ENCODE measurements around the gene ST8SIA2. TPM values are rescaled to one million over a fixed set of nuclear protein-coding genes. Genes with fewer than 3 reads are reported as not detected.

The ST8SIA2 gene
- polyA plus RNA-seq, 1 donor from 2014 or later, result 24.0 TPM

DNA sequence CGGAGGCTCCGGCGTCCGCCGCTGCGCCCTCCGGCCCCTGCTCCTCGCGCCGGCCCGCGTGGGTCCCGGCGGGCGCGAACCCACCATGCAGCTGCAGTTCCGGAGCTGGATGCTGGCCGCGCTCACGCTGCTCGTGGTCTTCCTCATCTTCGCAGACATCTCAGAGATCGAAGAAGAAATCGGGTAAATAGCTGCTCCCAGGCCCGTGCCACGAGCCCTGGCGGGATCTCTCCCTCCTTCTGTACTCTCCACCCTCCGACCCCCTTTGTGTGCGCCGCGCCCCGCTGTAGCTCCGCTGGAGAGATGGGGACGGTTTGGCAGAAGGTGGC is 263 bp downstream of the ST8SIA2 start:
- H3K79me2 ChIP-seq (replicated peaks; ENCODE audit: insufficient read depth, low read length), result peaks cover 69% of the 10 kb centered on the region
- H3K9ac ChIP-seq (ENCODE audit: low read length), result peak overlapping the region; percentile 99
- H3F3A ChIP-seq (ENCODE audit: insufficient read depth, low read length, poor library complexity, severe bottlenecking), result no peaks in the 10 kb centered on the region
- no peaks in the 10 kb centered on the region for H3K9me3 ChIP-seq (ENCODE audit: low read length)
- no peaks in the 10 kb centered on the region for H4K20me1 ChIP-seq (ENCODE audit: insufficient read depth)
- H2AFZ ChIP-seq (ENCODE audit: low read depth, low read length), result peak overlapping the region; percentile 56
- peak; percentile 71 for TF ChIP-seq TAF1 (IDR thresholded peaks at IDR 0.05; ENCODE audit: low read depth)
- TF ChIP-seq, protein P1, sequence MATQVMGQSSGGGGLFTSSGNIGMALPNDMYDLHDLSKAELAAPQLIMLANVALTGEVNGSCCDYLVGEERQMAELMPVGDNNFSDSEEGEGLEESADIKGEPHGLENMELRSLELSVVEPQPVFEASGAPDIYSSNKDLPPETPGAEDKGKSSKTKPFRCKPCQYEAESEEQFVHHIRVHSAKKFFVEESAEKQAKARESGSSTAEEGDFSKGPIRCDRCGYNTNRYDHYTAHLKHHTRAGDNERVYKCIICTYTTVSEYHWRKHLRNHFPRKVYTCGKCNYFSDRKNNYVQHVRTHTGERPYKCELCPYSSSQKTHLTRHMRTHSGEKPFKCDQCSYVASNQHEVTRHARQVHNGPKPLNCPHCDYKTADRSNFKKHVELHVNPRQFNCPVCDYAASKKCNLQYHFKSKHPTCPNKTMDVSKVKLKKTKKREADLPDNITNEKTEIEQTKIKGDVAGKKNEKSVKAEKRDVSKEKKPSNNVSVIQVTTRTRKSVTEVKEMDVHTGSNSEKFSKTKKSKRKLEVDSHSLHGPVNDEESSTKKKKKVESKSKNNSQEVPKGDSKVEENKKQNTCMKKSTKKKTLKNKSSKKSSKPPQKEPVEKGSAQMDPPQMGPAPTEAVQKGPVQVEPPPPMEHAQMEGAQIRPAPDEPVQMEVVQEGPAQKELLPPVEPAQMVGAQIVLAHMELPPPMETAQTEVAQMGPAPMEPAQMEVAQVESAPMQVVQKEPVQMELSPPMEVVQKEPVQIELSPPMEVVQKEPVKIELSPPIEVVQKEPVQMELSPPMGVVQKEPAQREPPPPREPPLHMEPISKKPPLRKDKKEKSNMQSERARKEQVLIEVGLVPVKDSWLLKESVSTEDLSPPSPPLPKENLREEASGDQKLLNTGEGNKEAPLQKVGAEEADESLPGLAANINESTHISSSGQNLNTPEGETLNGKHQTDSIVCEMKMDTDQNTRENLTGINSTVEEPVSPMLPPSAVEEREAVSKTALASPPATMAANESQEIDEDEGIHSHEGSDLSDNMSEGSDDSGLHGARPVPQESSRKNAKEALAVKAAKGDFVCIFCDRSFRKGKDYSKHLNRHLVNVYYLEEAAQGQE (IDR thresholded peaks at IDR 0.05; ENCODE audit: borderline replicate concordance), result no peak
- no peak overlapping the region for H3K4me2 ChIP-seq (ENCODE audit: low read length)
- peak overlapping the region; percentile 98 for H3K4me3 ChIP-seq (ENCODE audit: low read length)
- H3K9me2 ChIP-seq (ENCODE audit: insufficient read depth, low read length), result no peaks in the 10 kb centered on the region
- H3K27ac ChIP-seq (ENCODE audit: low read length), result peak overlapping the region; percentile 98
- no peaks in the 10 kb centered on the region for H3K36me3 ChIP-seq (ENCODE audit: insufficient read depth, low read length)
- H3K27me3 ChIP-seq (ENCODE audit: insufficient read depth, low read depth, low read length), result no peaks in the 10 kb centered on the region

DNA sequence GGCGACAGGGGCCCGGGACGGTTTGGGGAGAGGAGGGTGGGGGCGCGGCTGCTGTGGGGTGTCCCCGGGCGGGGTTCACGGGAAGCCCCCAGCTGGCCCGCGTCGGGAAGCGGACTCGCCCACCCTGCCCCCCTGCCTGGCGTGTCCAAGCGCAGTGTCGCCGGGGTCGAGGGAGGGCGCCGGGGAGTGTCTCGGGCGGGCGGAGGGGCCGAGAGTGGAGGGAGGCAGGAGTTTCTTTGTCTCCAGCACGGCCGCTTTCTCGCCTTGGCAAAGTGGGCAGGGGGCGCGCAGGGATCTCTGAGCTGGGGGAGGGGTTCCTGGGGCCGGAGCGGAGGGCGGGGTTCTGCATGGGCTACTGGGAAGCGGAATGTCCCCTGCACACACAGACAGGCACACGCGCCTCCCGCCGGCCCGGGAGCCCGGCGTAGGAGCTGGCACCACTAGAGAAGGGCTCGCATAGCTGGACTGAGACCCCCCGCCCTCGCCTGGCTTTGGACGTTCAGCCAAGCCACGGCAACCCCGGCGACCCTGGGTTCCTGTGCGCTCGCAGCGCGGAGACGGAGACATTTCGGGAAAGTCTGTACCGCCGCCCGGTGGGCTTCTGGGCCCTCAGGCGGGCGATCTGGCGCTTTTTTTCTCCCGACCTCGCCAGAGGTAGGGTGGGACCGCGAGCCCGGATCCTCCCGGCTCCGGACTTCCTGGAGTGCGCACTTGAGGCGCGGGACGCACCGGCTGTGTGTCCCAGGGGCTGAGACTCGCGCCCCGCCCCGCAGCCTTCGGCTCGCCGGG is 822 bp downstream of the ST8SIA2 start:
- Histone ChIP-seq H3F3A (ENCODE audit: insufficient read depth, low read length, poor library complexity, severe bottlenecking) (no peaks in the 10 kb centered on the region), H3K4me2 (ENCODE audit: low read length) (peak overlapping the region; percentile 95), H3K27me3 (ENCODE audit: insufficient read depth, low read depth, low read length) (no peaks in the 10 kb centered on the region), H3K9ac (ENCODE audit: low read length) (peak overlapping the region; percentile 99), H3K9me3 (ENCODE audit: low read length) (no peaks in the 10 kb centered on the region), H3K79me2 (replicated peaks; ENCODE audit: insufficient read depth, low read length) (peaks cover 74% of the 10 kb centered on the region), H3K27ac (ENCODE audit: low read length) (peak overlapping the region; percentile 98), H2AFZ (ENCODE audit: low read depth, low read length) (peak overlapping the region; percentile 56), H3K9me2 (ENCODE audit: insufficient read depth, low read length) (no peaks in the 10 kb centered on the region), H3K36me3 (ENCODE audit: insufficient read depth, low read length) (no peaks in the 10 kb centered on the region), H3K4me3 (ENCODE audit: low read length) (peak overlapping the region; percentile 98), H4K20me1 (ENCODE audit: insufficient read depth) (no peaks in the 10 kb centered on the region)
- TF ChIP-seq, protein P1 (IDR thresholded peaks at IDR 0.05; ENCODE audit: borderline replicate concordance), result peak; percentile 20
- TF ChIP-seq MXI1 (conservative IDR thresholded peaks at IDR 0.05; ENCODE audit: poor library complexity, severe bottlenecking), result no peak
- no peak for TF ChIP-seq TAF1 (IDR thresholded peaks at IDR 0.05; ENCODE audit: low read depth)
- TF ChIP-seq, protein P2, sequence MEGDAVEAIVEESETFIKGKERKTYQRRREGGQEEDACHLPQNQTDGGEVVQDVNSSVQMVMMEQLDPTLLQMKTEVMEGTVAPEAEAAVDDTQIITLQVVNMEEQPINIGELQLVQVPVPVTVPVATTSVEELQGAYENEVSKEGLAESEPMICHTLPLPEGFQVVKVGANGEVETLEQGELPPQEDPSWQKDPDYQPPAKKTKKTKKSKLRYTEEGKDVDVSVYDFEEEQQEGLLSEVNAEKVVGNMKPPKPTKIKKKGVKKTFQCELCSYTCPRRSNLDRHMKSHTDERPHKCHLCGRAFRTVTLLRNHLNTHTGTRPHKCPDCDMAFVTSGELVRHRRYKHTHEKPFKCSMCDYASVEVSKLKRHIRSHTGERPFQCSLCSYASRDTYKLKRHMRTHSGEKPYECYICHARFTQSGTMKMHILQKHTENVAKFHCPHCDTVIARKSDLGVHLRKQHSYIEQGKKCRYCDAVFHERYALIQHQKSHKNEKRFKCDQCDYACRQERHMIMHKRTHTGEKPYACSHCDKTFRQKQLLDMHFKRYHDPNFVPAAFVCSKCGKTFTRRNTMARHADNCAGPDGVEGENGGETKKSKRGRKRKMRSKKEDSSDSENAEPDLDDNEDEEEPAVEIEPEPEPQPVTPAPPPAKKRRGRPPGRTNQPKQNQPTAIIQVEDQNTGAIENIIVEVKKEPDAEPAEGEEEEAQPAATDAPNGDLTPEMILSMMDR (IDR thresholded peaks at IDR 0.05; ENCODE audit: poor library complexity, severe bottlenecking), result peak; percentile 43
- no peak for TF ChIP-seq EP300 (conservative IDR thresholded peaks at IDR 0.05; ENCODE audit: poor library complexity, severe bottlenecking)
- TF ChIP-seq POLR2AphosphoS5 (IDR thresholded peaks at IDR 0.05), result peak; percentile 71
- TF ChIP-seq SMC3 (conservative IDR thresholded peaks at IDR 0.05; ENCODE audit: poor library complexity), result peak; percentile 48
- TF ChIP-seq RAD21 (conservative IDR thresholded peaks at IDR 0.05), result peak; percentile 52
- no peak for TF ChIP-seq EZH2 (IDR thresholded peaks at IDR 0.05; ENCODE audit: borderline replicate concordance, insufficient read depth, low read length, poor library complexity, severe bottlenecking)

Data from neural cell (in vitro differentiated cells).